ENCODE measurements around the gene FARP1. TPM values are rescaled to one million over a fixed set of nuclear protein-coding genes. Genes with fewer than 3 reads are reported as not detected.

FARP1 gene
- polyA plus RNA-seq, 2 of the 4 experiments (the other 2 are of a cell fraction): 9.4 to 13.0 TPM

- DNase-seq (ENCODE audit: low read depth in 1 of 2, low spot score in 1 of 2) (no peak), FAIRE-seq (no peak), ATAC-seq (no peak)
- Histone ChIP-seq H3K4me2 (no peak overlapping the region), H3K9me3 (no peaks in the 10 kb centered on the region), H3K4me1 (no peaks in the 10 kb centered on the region), H3K4me3 (no peak overlapping the region), H3K27ac (no peak overlapping the region)
- TF ChIP-seq MAX (IDR thresholded peaks at IDR 0.05): no peak
- no peak for TF ChIP-seq MYC (IDR thresholded peaks at IDR 0.05; ENCODE audit: borderline replicate concordance, low read length)
- WGBS (ENCODE audit: missing lambda C conversion rate): 84% methylated on average over 5 of the region's 5 CpGs
- ChIA-PET CTCF (interaction anchor here (0.8 kb wide), 1 partner anchor 14 kb away, joined by 3 read pairs; no protein-coding TSS in a partner anchor), POLR2A (no interaction called here)
Measured at GRCh38 chr13:98326291-98326690, 183.4 kb downstream of the FARP1 start.

GRCh38 chr13:98327371-98328270, 184.7 kb downstream of the FARP1 start:
- no peak for ATAC-seq
- ChIA-PET POLR2A (no interaction called here), CTCF (interaction anchor here (0.9 to 1.2 kb wide), 2 partner anchors 20 to 24 kb away, joined by 3 to 5 read pairs; no protein-coding TSS in a partner anchor)
- no peaks in the 10 kb centered on the region for H3K9me3 ChIP-seq
- no peak for TF ChIP-seq ZNF302 (CRISPR knock-in tag; IDR thresholded peaks at IDR 0.05)
- TF ChIP-seq BCL3 (IDR thresholded peaks at IDR 0.05): no peak
- no peak for TF ChIP-seq KDM5A (IDR thresholded peaks at IDR 0.05)
- no peak for TF ChIP-seq CBX8 (IDR thresholded peaks at IDR 0.05)
- TF ChIP-seq RNF2 (IDR thresholded peaks at IDR 0.05; ENCODE audit: borderline replicate concordance, low read depth): no peak
- no peak for TF ChIP-seq MAZ (IDR thresholded peaks at IDR 0.05; ENCODE audit: borderline replicate concordance, low read depth, low read length)
- TF ChIP-seq NFE2L2 (conservative IDR thresholded peaks at IDR 0.05; ENCODE audit: low read length): no peak
- no peak for TF ChIP-seq HOXB5 (CRISPR knock-in tag; IDR thresholded peaks at IDR 0.05)
- TF ChIP-seq NPAS2 (CRISPR knock-in tag; IDR thresholded peaks at IDR 0.05; ENCODE audit: borderline replicate concordance): no peak
- TF ChIP-seq FOSB (CRISPR knock-in tag; IDR thresholded peaks at IDR 0.05): no peak
- no peak for TF ChIP-seq RFX5 (IDR thresholded peaks at IDR 0.05)
- no peak for TF ChIP-seq E2F6 (IDR thresholded peaks at IDR 0.05; ENCODE audit: borderline replicate concordance, low read depth)
- TF ChIP-seq FOSL2 (IDR thresholded peaks at IDR 0.05): no peak
- no peak for TF ChIP-seq FOSL2 (CRISPR knock-in tag; IDR thresholded peaks at IDR 0.05)
- no peak for TF ChIP-seq ELK1 (IDR thresholded peaks at IDR 0.05; ENCODE audit: low read depth, low read length)
- no peak for TF ChIP-seq RCOR1 (IDR thresholded peaks at IDR 0.05; ENCODE audit: low read depth, low read length)
- no peak for TF ChIP-seq HEYL (CRISPR knock-in tag; IDR thresholded peaks at IDR 0.05)
- TF ChIP-seq TFCP2L1 (CRISPR knock-in tag; IDR thresholded peaks at IDR 0.05): no peak
- TF ChIP-seq POLR2A (IDR thresholded peaks at IDR 0.05; ENCODE audit: low read length): no peak
- H3K4me1 ChIP-seq: no peaks in the 10 kb centered on the region
- H3K27ac ChIP-seq: no peak overlapping the region
- H3K4me3 ChIP-seq: no peak overlapping the region
- no peak overlapping the region for H3K4me2 ChIP-seq
- FAIRE-seq: no peak
- DNase-seq (ENCODE audit: low read depth in 1 of 2, low spot score in 1 of 2): no peak
- 78% methylated on average over 10 of the region's 10 CpGs for WGBS (ENCODE audit: missing lambda C conversion rate)

GRCh38 chr13:98328511-98328910, 185.6 kb downstream of the FARP1 start:
- ChIA-PET POLR2A (no interaction called here), CTCF (interaction anchor here (1.2 kb wide), 1 partner anchor 25 kb away, joined by 3 read pairs; no protein-coding TSS in a partner anchor)
- Histone ChIP-seq H3K4me1 (no peaks in the 10 kb centered on the region), H3K27ac (no peak overlapping the region), H3K4me2 (no peak overlapping the region), H3K4me3 (no peak overlapping the region), H3K9me3 (no peaks in the 10 kb centered on the region)
- DNase-seq (ENCODE audit: low read depth in 1 of 2, low spot score in 1 of 2): no peak
- 95% methylated on average over 8 of the region's 8 CpGs for WGBS (ENCODE audit: missing lambda C conversion rate)
- ATAC-seq: no peak
- FAIRE-seq: no peak
- no peak for TF ChIP-seq RFX5 (IDR thresholded peaks at IDR 0.05)
- TF ChIP-seq EP300 (IDR thresholded peaks at IDR 0.05): no peak
- TF ChIP-seq REST (IDR thresholded peaks at IDR 0.05): no peak
- TF ChIP-seq ATOH8 (CRISPR knock-in tag; IDR thresholded peaks at IDR 0.05; ENCODE audit: low read depth): no peak
- TF ChIP-seq ZSCAN20 (CRISPR knock-in tag; IDR thresholded peaks at IDR 0.05): no peak
- TF ChIP-seq KDM5A (IDR thresholded peaks at IDR 0.05): no peak
- TF ChIP-seq ZC3H11A (IDR thresholded peaks at IDR 0.05): no peak
- no peak for TF ChIP-seq HOXB5 (CRISPR knock-in tag; IDR thresholded peaks at IDR 0.05)
- TF ChIP-seq TP53 (CRISPR knock-in tag; IDR thresholded peaks at IDR 0.05): no peak

Data from A549 (cell line).